ENCODE measurements around the gene NKD1. TPM values are rescaled to one million over a fixed set of nuclear protein-coding genes. Genes with fewer than 3 reads are reported as not detected.

The NKD1 gene
- total RNA-seq, 4 donors from 2014 or later = 3.5 to 48.1 (median 8.9) TPM

DNA sequence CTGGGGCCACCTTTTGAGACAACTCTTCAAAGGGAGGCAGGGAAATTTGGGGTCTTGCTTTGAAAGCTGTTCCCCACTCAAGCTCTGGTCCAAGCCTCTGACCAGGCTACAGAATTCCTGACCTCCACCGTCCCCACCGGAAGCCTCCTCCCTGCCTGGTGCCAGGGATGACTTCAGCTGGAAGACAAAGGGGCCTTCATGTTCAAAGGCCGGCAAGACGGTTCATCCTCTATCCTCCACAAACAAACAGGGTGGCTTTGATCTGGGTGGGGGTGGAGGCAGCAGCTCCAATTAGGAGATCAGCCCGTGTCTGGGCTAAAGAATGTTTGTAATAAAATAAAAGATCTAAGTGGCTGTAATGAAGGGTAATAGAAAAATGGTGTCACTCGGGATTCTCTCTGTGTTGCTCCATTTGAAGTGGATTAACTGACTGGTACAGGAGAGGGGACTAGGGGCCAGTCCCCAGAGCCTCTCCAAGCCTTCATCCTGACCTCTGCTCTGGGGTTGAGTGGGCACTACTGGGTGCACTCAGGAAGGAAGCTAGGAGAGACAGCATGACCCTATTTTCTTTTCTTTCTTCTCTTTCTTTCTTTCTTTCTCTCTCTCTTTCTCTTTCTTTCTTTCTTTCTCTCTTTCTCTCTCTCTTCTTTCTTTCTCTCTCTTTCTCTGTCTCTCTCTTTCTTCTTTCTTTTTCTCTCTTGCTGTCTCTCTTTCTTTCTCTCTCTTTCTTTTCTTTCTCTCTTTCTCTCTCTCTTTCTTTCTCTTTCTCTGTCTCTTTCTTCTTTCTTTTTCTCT, 27.5 kb upstream of the NKD1 start:
- Histone ChIP-seq H3K36me3 (no peaks in the 10 kb centered on the region), H3K4me3 (no peak overlapping the region), H3K27me3 (peaks cover 0 to 3% of the 10 kb centered on the region in 2 donors), H3K27ac (no peak overlapping the region), H3K4me1 (no peaks in the 10 kb centered on the region), H3K9me3 (peaks cover 0 to 6% of the 10 kb centered on the region in 2 donors)
- DNase-seq = no peak
- TF ChIP-seq POLR2A (IDR thresholded peaks at IDR 0.05) = no peak
- TF ChIP-seq, protein P1, sequence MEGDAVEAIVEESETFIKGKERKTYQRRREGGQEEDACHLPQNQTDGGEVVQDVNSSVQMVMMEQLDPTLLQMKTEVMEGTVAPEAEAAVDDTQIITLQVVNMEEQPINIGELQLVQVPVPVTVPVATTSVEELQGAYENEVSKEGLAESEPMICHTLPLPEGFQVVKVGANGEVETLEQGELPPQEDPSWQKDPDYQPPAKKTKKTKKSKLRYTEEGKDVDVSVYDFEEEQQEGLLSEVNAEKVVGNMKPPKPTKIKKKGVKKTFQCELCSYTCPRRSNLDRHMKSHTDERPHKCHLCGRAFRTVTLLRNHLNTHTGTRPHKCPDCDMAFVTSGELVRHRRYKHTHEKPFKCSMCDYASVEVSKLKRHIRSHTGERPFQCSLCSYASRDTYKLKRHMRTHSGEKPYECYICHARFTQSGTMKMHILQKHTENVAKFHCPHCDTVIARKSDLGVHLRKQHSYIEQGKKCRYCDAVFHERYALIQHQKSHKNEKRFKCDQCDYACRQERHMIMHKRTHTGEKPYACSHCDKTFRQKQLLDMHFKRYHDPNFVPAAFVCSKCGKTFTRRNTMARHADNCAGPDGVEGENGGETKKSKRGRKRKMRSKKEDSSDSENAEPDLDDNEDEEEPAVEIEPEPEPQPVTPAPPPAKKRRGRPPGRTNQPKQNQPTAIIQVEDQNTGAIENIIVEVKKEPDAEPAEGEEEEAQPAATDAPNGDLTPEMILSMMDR (IDR thresholded peaks at IDR 0.05) = no peak
- intact Hi-C loops (cut with DNase I; ENCODE audit: low total_unique reads) = no loop called here

GRCh38 chr16:50521246-50521900, 26.8 kb upstream of the NKD1 start:
- intact Hi-C loops (cut with DNase I; ENCODE audit: low total_unique reads) = no loop called here
- Histone ChIP-seq H3K9me3 (peaks cover 0 to 4% of the 10 kb centered on the region in 2 donors), H3K36me3 (no peaks in the 10 kb centered on the region), H3K27me3 (no peaks in the 10 kb centered on the region), H3K4me3 (no peak overlapping the region), H3K27ac (no peak overlapping the region), H3K4me1 (no peaks in the 10 kb centered on the region)
- no peak for DNase-seq
- TF ChIP-seq, protein P1 (IDR thresholded peaks at IDR 0.05) = no peak

- H3K36me3 ChIP-seq = no peaks in the 10 kb centered on the region
- no peaks in the 10 kb centered on the region for H3K9me3 ChIP-seq
- H3K27ac ChIP-seq = no peak overlapping the region
- DNase-seq = no peak
- no peak for TF ChIP-seq POLR2A (IDR thresholded peaks at IDR 0.05)
- TF ChIP-seq, protein P1 (IDR thresholded peaks at IDR 0.05) = no peak
- H3K4me3 ChIP-seq = no peak overlapping the region
- H3K27me3 ChIP-seq = no peaks in the 10 kb centered on the region
- intact Hi-C loops (cut with DNase I; ENCODE audit: low total_unique reads) = no loop called here
- H3K4me1 ChIP-seq = no peaks in the 10 kb centered on the region
Observed at GRCh38 chr16:50522324-50522723, 25.9 kb upstream of the NKD1 start.

GRCh38 chr16:50523710-50524109, 24.5 kb upstream of the NKD1 start:
- Histone ChIP-seq H3K4me1 (no peaks in the 10 kb centered on the region), H3K36me3 (no peaks in the 10 kb centered on the region), H3K4me3 (no peak overlapping the region), H3K27me3 (no peaks in the 10 kb centered on the region), H3K27ac (no peak overlapping the region), H3K9me3 (no peaks in the 10 kb centered on the region)
- no peak for TF ChIP-seq POLR2A (IDR thresholded peaks at IDR 0.05)
- TF ChIP-seq, protein P1 (IDR thresholded peaks at IDR 0.05) = no peak
- DNase-seq = no peak
- intact Hi-C loops (cut with DNase I; ENCODE audit: low total_unique reads) = no loop called here

DNA sequence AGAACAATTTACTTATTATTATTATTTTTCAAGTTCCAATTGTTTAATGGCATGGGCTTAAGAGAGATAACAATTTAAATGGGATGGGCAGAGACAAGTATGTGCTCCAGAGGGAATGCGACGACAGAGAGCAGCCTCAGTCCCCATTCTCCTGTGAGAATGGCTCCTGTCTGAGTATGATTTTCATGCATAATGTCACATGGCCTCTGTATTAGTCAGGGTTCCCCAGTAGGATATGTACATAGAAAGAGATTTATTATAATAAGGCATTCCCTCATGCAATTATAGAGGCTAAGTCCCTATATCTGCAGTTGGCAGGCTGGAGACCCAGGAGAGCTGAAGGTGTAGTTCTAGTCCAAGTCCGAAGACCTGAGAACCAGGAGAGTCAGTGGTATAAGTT, 22.9 kb upstream of the NKD1 start:
- DNase-seq = no peak
- Histone ChIP-seq H3K9me3 (no peaks in the 10 kb centered on the region), H3K4me3 (no peak overlapping the region), H3K4me1 (no peaks in the 10 kb centered on the region), H3K27ac (no peak overlapping the region), H3K27me3 (no peaks in the 10 kb centered on the region), H3K36me3 (no peaks in the 10 kb centered on the region)
- TF ChIP-seq POLR2A (IDR thresholded peaks at IDR 0.05) = no peak
- TF ChIP-seq, protein P1 (IDR thresholded peaks at IDR 0.05) = no peak
- intact Hi-C loops (cut with DNase I; ENCODE audit: low total_unique reads) = no loop called here

Measured in uterus (tissue), 4 donors.